ENCODE data around the gene MAMDC2. TPM values are rescaled to one million over a fixed set of nuclear protein-coding genes. Genes with fewer than 3 reads are reported as not detected.

Gene MAMDC2
- total and polyA plus RNA-seq, 8 donors, result 6.1 to 23.6 (median 7.6) TPM

- intact Hi-C loops (cut with DNase I), result loop anchor here in 1 of 2 donors (5.0 kb wide), 1 partner anchor 144 kb away; no protein-coding TSS in a partner anchor
- Histone ChIP-seq H3K9me3 (no peaks in the 10 kb centered on the region), H3K27me3 (no peaks in the 10 kb centered on the region), H3K4me1 (no peaks in the 10 kb centered on the region), H3K4me3 (no peak overlapping the region), H3K36me3 (no peaks in the 10 kb centered on the region), H3K27ac (no peak overlapping the region)
- peak; percentile 87 for ATAC-seq
- TF ChIP-seq CTCF (IDR thresholded peaks at IDR 0.05), result peak; percentile 80 to 83
- DNase-seq, result peak; percentile 36 to 88 (median 73)
Observed at GRCh38 chr9:70111042-70111602, 67.5 kb downstream of the MAMDC2 start.

GRCh38 chr9:70111641-70112236, 68.1 kb downstream of the MAMDC2 start:
- Histone ChIP-seq H3K4me1 (no peaks in the 10 kb centered on the region), H3K9me3 (no peaks in the 10 kb centered on the region), H3K4me3 (no peak overlapping the region), H3K27ac (no peak overlapping the region), H3K36me3 (no peaks in the 10 kb centered on the region), H3K27me3 (no peaks in the 10 kb centered on the region)
- intact Hi-C loops (cut with DNase I), result loop anchor here in 1 of 2 donors (5.0 kb wide), 1 partner anchor 144 kb away; no protein-coding TSS in a partner anchor
- ATAC-seq, result no peak
- DNase-seq, result no peak
- TF ChIP-seq CTCF (IDR thresholded peaks at IDR 0.05), result no peak

- no peak for TF ChIP-seq CTCF (IDR thresholded peaks at IDR 0.05)
- no peak overlapping the region for H3K27ac ChIP-seq
- no peaks in the 10 kb centered on the region for H3K36me3 ChIP-seq
- intact Hi-C loops (cut with DNase I), result loop anchor here in 1 of 2 donors (5.0 kb wide), 1 partner anchor 146 kb away; no protein-coding TSS in a partner anchor
- DNase-seq (no peak), ATAC-seq (peak; percentile 64)
- no peaks in the 10 kb centered on the region for H3K27me3 ChIP-seq
- no peaks in the 10 kb centered on the region for H3K9me3 ChIP-seq
- no peaks in the 10 kb centered on the region for H3K4me1 ChIP-seq
- no peak overlapping the region for H3K4me3 ChIP-seq
Observed at GRCh38 chr9:70112981-70113380, 69.3 kb downstream of the MAMDC2 start.

- Histone ChIP-seq H3K4me3 (no peak overlapping the region), H3K27ac (no peak overlapping the region), H3K27me3 (no peaks in the 10 kb centered on the region), H3K4me1 (no peaks in the 10 kb centered on the region), H3K36me3 (no peaks in the 10 kb centered on the region), H3K9me3 (no peaks in the 10 kb centered on the region)
- intact Hi-C loops (cut with DNase I), result loop anchor here in 1 of 2 donors (5.0 kb wide), 1 partner anchor 146 kb away; no protein-coding TSS in a partner anchor
- ATAC-seq (peak; percentile 83), DNase-seq (peak in 2 of 4 donors; percentile 45 to 68)
- TF ChIP-seq CTCF (IDR thresholded peaks at IDR 0.05), result peak; percentile 63 to 71
Observed at GRCh38 chr9:70113403-70114022, 69.9 kb downstream of the MAMDC2 start.

- ATAC-seq (no peak), DNase-seq (no peak)
- no peak for TF ChIP-seq CTCF (IDR thresholded peaks at IDR 0.05)
Observed at GRCh38 chr9:70114898-70115297, 71.2 kb downstream of the MAMDC2 start.

More at GRCh38 chr9:70114898-70115297, 71.2 kb downstream of the MAMDC2 start:
- Histone ChIP-seq H3K4me3 (no peak overlapping the region), H3K9me3 (no peaks in the 10 kb centered on the region), H3K27me3 (no peaks in the 10 kb centered on the region), H3K36me3 (no peaks in the 10 kb centered on the region), H3K4me1 (no peaks in the 10 kb centered on the region), H3K27ac (no peak overlapping the region)
- intact Hi-C loops (cut with DNase I), result loop anchor here in 1 of 2 donors (5.0 kb wide), 1 partner anchor 148 kb away; no protein-coding TSS in a partner anchor

All from left lung (tissue), 10 donors.